ENCODE results near the gene SSX2IP.

GRCh38 chr1:84720221-84720780 lies 30.0 kb upstream of the SSX2IP start:
- TF ChIP-seq GATA3 (IDR thresholded peaks at IDR 0.05; ENCODE audit: low read depth, low read length) (no peak), GATA2 (IDR thresholded peaks at IDR 0.05; ENCODE audit: low read depth, low read length) (no peak)

Data from SH-SY5Y (cell line).